GM19395 (cell line): ENCODE results near the gene CRHR1.

Source experiments
- ATAC-seq: cut with Tn5 transposase; IDR thresholded peaks from one replicate; pipeline ENCODE4 v1.9.1; 2021; ENCODE audit warnings: mild to moderate bottlenecking, moderate library complexity; ENCODE audit not compliant: unreplicated experiment

CRHR1 gene

GRCh38 chr17:45843722-45844121 is 59.6 kb downstream of the CRHR1 start:
- ATAC-seq, result no peak

GRCh38 chr17:45844695-45845375 is 60.7 kb downstream of the CRHR1 start, which contains the start of gene SPPL2C:
Gene SPPL2C (plus strand): TSS chr17:45844881. CDS start chr17:45844907, 26 bp downstream.
- no peak for ATAC-seq

- no peak for ATAC-seq
These were observed 61.5 kb downstream of the CRHR1 start for GRCh38 chr17:45845376-45846185.

GRCh38 chr17:45846223-45846622 is 62.1 kb downstream of the CRHR1 start:
- ATAC-seq, result no peak

- ATAC-seq, result no peak
These were observed 62.5 kb downstream of the CRHR1 start for GRCh38 chr17:45846646-45847045.

- ATAC-seq, result no peak
These were observed 63.0 kb downstream of the CRHR1 start for GRCh38 chr17:45847101-45847500.

- ATAC-seq, result no peak
These were observed 63.6 kb downstream of the CRHR1 start for GRCh38 chr17:45847747-45848146.

- no peak for ATAC-seq
These were observed 64.3 kb downstream of the CRHR1 start for GRCh38 chr17:45848405-45848804.

- ATAC-seq, result no peak
These were observed 64.9 kb downstream of the CRHR1 start for GRCh38 chr17:45848868-45849535.

- ATAC-seq, result no peak
These were observed 65.4 kb downstream of the CRHR1 start for GRCh38 chr17:45849536-45849990.

GRCh38 chr17:45850011-45850410 is 65.9 kb downstream of the CRHR1 start:
- ATAC-seq, result no peak

GRCh38 chr17:45850468-45850867 is 66.3 kb downstream of the CRHR1 start:
- no peak for ATAC-seq

GRCh38 chr17:45851022-45851421 is 66.9 kb downstream of the CRHR1 start:
- ATAC-seq, result no peak

GRCh38 chr17:45851464-45851863 is 67.3 kb downstream of the CRHR1 start:
- ATAC-seq, result no peak

GRCh38 chr17:45851873-45852272 is 67.8 kb downstream of the CRHR1 start:
- no peak for ATAC-seq

- no peak for ATAC-seq
These were observed 68.6 kb downstream of the CRHR1 start for GRCh38 chr17:45852535-45853297.

GRCh38 chr17:45854209-45854608 is 70.1 kb downstream of the CRHR1 start:
- ATAC-seq, result no peak

GRCh38 chr17:45855691-45856336 is 71.7 kb downstream of the CRHR1 start:
- no peak for ATAC-seq

- no peak for ATAC-seq
These were observed 74.0 kb downstream of the CRHR1 start for GRCh38 chr17:45857977-45858708.

- ATAC-seq, result no peak
These were observed 77.0 kb downstream of the CRHR1 start for GRCh38 chr17:45861165-45861564.
